HCT116 (cell line): Measurements from ENCODE around the gene GALK1.

ENCODE experiments used
- CTCF ChIP-seq, 3 experiments: fragments of 200-600 bp in 1 of 3; sonication (generic) in 1 of 3; IDR thresholded peaks in 2 of 3; conservative IDR thresholded peaks in 1 of 3; 2 replicates each; pipeline ENCODE4 v1.5.1; 2012 to 2017; ENCODE audit warnings: low read depth in 2 of 3, low read length in 2 of 3, antibody characterized with exemption in 1 of 3, borderline replicate concordance in 1 of 3, control low read depth in 1 of 3, mild to moderate bottlenecking in 1 of 3, mixed read lengths in 1 of 3, mixed run types in 1 of 3, moderate library complexity in 1 of 3; ENCODE audit not compliant: insufficient read depth in 1 of 3
- EZH2 ChIP-seq: fragments of 200-600 bp; sonication (generic); IDR thresholded peaks from 2 replicates; pipeline ENCODE4 v1.6.1; 2017; ENCODE audit warnings: antibody characterized with exemption, mixed run types
- EZH2phosphoT487 ChIP-seq: fragments of 200-600 bp; IDR thresholded peaks from 2 replicates; pipeline ENCODE4 v1.6.1; 2018; ENCODE audit warnings: antibody characterized with exemption, borderline replicate concordance
- JUND ChIP-seq: IDR thresholded peaks from 2 replicates; pipeline ENCODE4 v1.6.1; 2012
- POLR2A ChIP-seq: IDR thresholded peaks from 2 replicates; pipeline ENCODE4 v1.7.0; 2011; ENCODE audit warnings: borderline replicate concordance; ENCODE audit not compliant: insufficient read depth, insufficient read length; ENCODE audit errors: extremely low read depth
- POLR2AphosphoS5 ChIP-seq: IDR thresholded peaks from 2 replicates; pipeline ENCODE4 v1.6.1; 2011; ENCODE audit warnings: mild to moderate bottlenecking, low read depth, low read length, moderate library complexity
- REST ChIP-seq: IDR thresholded peaks from 2 replicates; pipeline ENCODE4 v1.6.1; 2012; ENCODE audit warnings: low read depth
- SP1 ChIP-seq: IDR thresholded peaks from 2 replicates; pipeline ENCODE4 v1.6.1; 2012; ENCODE audit warnings: low read depth
- YY1 ChIP-seq: IDR thresholded peaks from 2 replicates; pipeline ENCODE4 v1.6.1; 2011; ENCODE audit warnings: low read length, low read depth, moderate library complexity, mild to moderate bottlenecking; ENCODE audit not compliant: insufficient replicate concordance; ENCODE audit errors: extremely low read depth
- ZFX ChIP-seq: fragments of 450-650 bp; IDR thresholded peaks from 2 replicates; pipeline ENCODE4 v1.6.1; 2017

- TF ChIP-seq CTCF (IDR thresholded peaks at IDR 0.05 in 2 of 3, conservative IDR thresholded peaks at IDR 0.05 in 1 of 3; ENCODE audit: borderline replicate concordance in 1 of 3, insufficient read depth in 1 of 3, low read depth in 2 of 3, low read length in 2 of 3) (no peak), REST (no peak), SP1 (no peak), EZH2phosphoT487 (no peak), POLR2AphosphoS5 (peak; percentile 48), YY1 (no peak), EZH2 (no peak), ZFX (no peak), JUND (no peak), POLR2A (no peak)
Observed at GRCh38 chr17:75759457-75759856, 5.5 kb downstream of the GALK1 start.
